ENCODE data around the gene SMIM9.
"Not testable (repeated sequence)": the region's sequence is repeated elsewhere in the genome, so short reads cannot be mapped to it uniquely, and the experiment has no call there.

SMIM9 gene

GRCh38 chrX:154834562-154834961 is at the start of gene SMIM9:
TSS of gene SMIM9 (minus strand) at chrX:154834662. CDS start at chrX:154830856, 3,806 bp downstream.
- no peak for DNase-seq

GRCh38 chrX:154884069-154884468 is 49.6 kb upstream of the SMIM9 start:
- not testable (repeated sequence) for DNase-seq

GRCh38 chrX:154873329-154873728 is 38.9 kb upstream of the SMIM9 start:
- DNase-seq, result no peak

GRCh38 chrX:154868522-154868921 is 34.1 kb upstream of the SMIM9 start:
- DNase-seq, result not testable (repeated sequence)

- no peak for DNase-seq
These were observed 20.8 kb upstream of the SMIM9 start for GRCh38 chrX:154855256-154855655.

- no peak for DNase-seq
These were observed 16.6 kb upstream of the SMIM9 start for GRCh38 chrX:154850957-154851611.

- no peak for DNase-seq
These were observed 6.4 kb upstream of the SMIM9 start for GRCh38 chrX:154840856-154841255.

- DNase-seq, result no peak
These were observed 1.7 kb upstream of the SMIM9 start for GRCh38 chrX:154836163-154836562.

GRCh38 chrX:154833746-154834274 is 652 bp downstream of the SMIM9 start:
- DNase-seq, result no peak

GRCh38 chrX:154829926-154830442 is 4.5 kb downstream of the SMIM9 start:
- DNase-seq, result no peak

- DNase-seq, result no peak
These were observed 5.3 kb downstream of the SMIM9 start for GRCh38 chrX:154829134-154829533.

GRCh38 chrX:154828016-154828408 is 6.5 kb downstream of the SMIM9 start:
- DNase-seq, result no peak

GRCh38 chrX:154827194-154828015 is 7.1 kb downstream of the SMIM9 start:
- no peak for DNase-seq

- not testable (repeated sequence) for DNase-seq
These were observed 8.9 kb downstream of the SMIM9 start for GRCh38 chrX:154825586-154825985.

- no peak for DNase-seq
These were observed 9.8 kb downstream of the SMIM9 start for GRCh38 chrX:154824638-154825037.

- no peak for DNase-seq
These were observed 12.4 kb downstream of the SMIM9 start for GRCh38 chrX:154822029-154822428.

GRCh38 chrX:154821523-154821922 is 12.9 kb downstream of the SMIM9 start:
- no peak for DNase-seq

GRCh38 chrX:154819771-154820341 is 14.6 kb downstream of the SMIM9 start:
- no peak for DNase-seq

GRCh38 chrX:154818916-154819770 is 15.3 kb downstream of the SMIM9 start:
- DNase-seq, result no peak

GRCh38 chrX:154817048-154817618 is 17.3 kb downstream of the SMIM9 start:
- not testable (repeated sequence) for DNase-seq

GRCh38 chrX:154816326-154816898 is 18.1 kb downstream of the SMIM9 start:
- not testable (repeated sequence) for DNase-seq

Measured in islet precursor cell (in vitro differentiated cells).